ENCODE measurements around the gene DNHD1.

The DNHD1 gene

DNA sequence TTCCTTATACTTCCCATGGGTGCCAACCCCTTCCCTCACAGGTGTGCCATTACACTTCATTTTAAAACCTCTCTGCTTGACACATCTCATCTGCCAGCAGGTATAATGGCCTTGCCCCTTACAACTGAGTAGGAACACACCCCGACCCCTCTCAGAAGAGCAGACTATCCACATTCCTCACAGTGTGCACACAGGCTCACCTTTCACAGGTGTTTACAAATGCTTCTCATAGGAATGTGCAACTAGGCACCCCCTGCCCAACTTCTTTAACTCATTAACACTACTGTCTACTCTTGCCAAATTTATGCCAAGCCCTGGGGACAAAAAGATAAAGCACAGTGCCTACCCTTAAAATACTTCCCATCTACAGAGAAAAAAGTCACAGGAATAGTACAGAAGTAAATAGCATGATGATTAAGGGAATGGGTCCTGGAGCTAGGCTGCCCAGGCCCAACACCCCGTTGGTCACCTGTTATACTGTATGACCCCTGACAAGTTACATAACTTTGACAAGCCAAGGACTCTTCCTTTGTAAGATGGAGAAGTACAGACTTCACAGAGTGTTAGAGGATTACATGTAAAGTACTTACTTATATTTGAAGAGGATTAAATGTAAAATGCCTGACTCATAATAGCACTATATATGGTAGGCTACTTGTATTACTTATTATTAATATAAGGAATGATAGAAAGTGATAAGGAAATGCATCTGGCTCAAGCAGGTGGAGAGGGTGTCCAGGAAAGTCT lies 38.6 kb upstream of the DNHD1 start:
- no peak overlapping the region for H3K27ac ChIP-seq
- TF ChIP-seq, protein P1, sequence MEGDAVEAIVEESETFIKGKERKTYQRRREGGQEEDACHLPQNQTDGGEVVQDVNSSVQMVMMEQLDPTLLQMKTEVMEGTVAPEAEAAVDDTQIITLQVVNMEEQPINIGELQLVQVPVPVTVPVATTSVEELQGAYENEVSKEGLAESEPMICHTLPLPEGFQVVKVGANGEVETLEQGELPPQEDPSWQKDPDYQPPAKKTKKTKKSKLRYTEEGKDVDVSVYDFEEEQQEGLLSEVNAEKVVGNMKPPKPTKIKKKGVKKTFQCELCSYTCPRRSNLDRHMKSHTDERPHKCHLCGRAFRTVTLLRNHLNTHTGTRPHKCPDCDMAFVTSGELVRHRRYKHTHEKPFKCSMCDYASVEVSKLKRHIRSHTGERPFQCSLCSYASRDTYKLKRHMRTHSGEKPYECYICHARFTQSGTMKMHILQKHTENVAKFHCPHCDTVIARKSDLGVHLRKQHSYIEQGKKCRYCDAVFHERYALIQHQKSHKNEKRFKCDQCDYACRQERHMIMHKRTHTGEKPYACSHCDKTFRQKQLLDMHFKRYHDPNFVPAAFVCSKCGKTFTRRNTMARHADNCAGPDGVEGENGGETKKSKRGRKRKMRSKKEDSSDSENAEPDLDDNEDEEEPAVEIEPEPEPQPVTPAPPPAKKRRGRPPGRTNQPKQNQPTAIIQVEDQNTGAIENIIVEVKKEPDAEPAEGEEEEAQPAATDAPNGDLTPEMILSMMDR (conservative IDR thresholded peaks at IDR 0.05) = no peak

GRCh38 chr11:6459099-6459450 lies 38.0 kb upstream of the DNHD1 start:
- TF ChIP-seq, protein P1 (conservative IDR thresholded peaks at IDR 0.05) = no peak
- H3K27ac ChIP-seq = no peak overlapping the region

DNA sequence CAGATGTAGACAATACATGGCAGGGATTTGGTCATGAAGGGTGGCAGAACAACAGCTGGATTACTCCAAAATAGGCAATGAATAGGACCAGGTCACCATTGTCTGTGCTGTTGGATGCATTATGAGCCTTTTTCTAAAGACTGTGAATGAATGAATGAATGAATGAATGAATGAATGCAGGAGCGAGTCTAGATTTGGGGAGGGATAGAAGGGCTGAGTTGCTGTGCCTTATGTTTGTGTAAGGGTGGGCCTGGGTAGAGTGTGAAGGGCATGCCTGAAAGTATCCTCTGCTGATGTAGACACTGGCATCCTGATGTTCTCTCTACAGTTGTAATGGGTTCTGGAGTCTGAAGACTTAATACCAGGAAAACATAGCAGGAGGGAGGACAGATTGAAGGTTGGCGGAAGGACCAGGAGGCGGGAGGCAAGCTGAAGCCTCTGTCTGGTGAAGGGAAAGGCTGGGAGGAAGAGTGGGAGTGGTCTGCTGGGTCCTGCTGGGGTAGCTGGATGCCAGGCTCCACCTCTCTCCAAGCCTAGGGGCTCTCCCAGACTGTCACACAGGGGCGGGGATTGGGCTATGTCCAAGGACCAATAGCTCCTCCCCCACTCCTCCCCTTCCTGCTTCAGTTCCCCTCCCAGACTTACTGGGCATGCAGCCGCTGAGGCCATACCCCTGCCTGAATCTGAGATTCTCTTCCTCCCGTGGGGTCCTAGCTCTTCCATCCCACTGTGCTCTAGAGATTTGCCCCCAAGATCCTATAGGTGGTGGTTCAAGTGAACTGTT lies 28.2 kb upstream of the DNHD1 start:
- no peak overlapping the region for H3K27ac ChIP-seq
- TF ChIP-seq, protein P1 (conservative IDR thresholded peaks at IDR 0.05) = no peak

DNA sequence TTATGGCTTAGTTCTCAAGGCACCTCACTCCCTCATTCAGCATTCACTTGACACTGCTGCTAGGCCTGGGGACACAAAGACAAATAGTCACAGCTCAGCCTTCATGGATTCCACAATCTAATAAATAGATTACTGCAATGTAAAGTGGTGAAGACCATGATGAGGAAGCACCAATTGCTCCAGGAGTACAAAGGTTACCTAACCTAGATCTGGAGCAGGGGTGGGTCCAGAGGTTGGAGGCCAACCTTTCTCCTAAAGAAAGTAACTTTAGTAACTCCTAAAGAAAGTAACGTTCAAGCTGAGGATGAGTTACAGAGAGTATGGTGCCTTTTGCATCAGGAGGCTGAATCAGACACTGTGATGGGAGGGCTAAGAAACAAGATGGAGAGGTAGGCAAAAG lies 27.5 kb upstream of the DNHD1 start:
- TF ChIP-seq, protein P1 (conservative IDR thresholded peaks at IDR 0.05) = no peak
- H3K27ac ChIP-seq = no peak overlapping the region

DNA sequence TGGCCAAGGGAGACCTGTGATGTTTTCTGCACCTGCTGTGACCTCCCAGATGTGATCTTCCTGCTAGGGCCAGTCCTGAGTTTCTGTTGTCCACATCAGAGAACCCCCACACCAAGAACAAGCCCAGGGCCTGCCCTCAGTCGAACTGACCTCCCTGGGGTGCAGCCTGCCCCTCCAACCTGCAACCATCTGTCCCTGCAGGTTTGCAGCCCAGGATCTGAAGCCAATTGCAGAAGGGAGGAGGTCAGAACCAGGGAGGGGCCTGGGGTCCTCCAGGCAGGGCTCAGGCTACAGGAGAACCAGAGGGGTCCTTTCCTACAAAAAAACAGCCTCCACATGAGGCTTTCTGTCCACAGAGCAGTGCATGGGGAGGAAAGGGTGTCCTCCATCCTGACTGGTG lies 24.1 kb upstream of the DNHD1 start:
- peak overlapping the region; percentile 100 for H3K27ac ChIP-seq

DNA sequence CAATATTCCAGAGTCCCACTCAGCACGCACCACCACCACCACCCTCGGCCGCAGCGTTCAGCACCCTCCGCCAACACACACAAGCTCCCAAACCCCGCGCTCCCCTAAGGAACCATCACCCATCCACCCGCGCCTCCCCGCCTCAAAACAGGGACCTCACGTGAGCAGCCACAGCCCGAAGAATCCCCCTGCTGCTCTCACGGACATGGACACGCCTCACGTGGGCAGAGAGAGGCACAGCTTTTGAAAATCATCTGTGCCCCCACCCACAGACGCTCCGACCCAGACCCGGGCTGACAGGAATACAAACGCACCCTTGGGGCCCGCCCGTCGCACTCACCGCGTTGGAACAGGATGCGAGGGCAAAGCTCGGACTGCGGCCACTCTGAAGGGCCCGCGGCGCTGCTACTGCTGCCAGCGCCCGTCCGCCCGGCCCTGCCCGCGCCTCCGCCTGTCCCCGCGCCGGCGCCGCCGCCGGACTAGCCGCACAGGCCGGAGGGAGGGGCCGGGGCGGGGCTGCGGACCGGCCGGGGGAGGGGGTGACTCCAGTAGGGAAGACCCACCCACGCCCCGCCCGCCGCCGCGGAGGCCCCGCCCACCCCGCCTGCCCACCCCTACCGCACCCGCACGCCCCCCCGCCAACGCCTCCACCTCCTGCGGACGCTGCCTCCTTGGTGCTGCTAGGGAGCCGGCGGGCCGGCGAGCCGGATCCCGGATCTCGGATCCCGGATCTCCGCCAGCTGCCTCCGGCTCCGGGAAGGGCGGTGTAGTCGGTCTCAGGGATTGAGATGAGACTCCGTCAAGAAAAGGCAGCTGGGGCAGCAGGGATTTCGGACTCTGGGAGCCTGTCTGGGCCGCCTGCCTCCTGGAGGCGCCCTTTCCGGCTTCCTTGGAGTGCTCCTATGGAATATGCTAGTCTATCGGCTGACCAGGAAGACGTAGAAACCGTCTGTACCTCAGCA lies 23.3 kb upstream of the DNHD1 start, which contains the start of gene TRIM3:
TRIM3 (minus strand) TSS at position 491 of the 962 bp plus-strand sequence. CDS start 8,246 bp downstream, outside the sequence.
- H3K27ac ChIP-seq = peak within 1 kb of the TSS; percentile 100

More for the DNA sequence above, 24.1 kb upstream of the DNHD1 start:
- TF ChIP-seq, protein P1 (conservative IDR thresholded peaks at IDR 0.05) = no peak

More for the DNA sequence above, 23.3 kb upstream of the DNHD1 start, which contains the start of gene TRIM3:
- TF ChIP-seq, protein P1 (conservative IDR thresholded peaks at IDR 0.05) = peak; percentile 33; the same call in 1 of the 2 replicates
